Measurements from ENCODE around the gene STAMBP. TPM values are rescaled to one million over a fixed set of nuclear protein-coding genes. Genes with fewer than 3 reads are reported as not detected.

The STAMBP gene
- total and polyA plus RNA-seq, 2 of the 13 experiments (the other 11 are each of a cell fraction or from before 2014, with no cell fraction given) = 49.6 to 53.2 TPM

DNA sequence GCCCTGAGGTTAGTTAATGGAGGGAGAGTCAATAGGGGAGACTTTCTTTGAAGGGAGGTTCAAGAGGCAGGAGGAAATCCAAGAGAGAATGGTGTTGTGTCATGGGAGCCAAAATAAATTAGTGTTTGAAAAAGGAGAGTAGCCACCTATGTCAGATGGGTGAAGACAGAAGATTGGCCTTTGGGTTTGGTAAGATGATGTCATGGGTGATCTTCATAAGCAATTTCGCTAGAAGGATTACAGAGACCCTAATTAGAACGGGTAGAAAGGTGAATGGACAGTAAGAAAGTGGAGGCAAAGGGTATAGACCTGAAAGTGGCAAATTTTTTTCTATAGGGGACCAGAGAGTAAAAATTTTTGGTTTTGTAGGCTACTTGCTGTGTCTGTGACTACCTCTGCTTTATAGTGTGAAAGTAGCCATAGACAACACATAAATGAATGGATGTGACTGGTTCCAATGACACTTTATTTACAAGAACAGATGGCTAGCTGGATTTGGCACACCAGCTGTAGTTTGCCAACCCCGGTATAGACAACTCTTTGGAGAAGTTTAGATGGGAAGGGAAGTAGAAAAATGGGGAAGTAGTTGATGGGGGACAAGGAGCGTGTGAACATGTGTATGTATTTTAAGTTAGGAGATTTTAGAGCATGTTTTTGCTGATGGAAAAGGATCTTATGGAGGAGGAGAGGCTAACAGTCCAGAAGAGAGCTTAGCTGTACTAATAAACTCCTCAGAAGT is 9.3 kb downstream of the STAMBP start:
- peaks cover 1 to 27% of the 10 kb centered on the region in 2 experiments; a peak in 4 of 5 replicates for H3K36me3 ChIP-seq (replicated peaks in 1 of 2; ENCODE audit: control insufficient read depth in 1 of 2, insufficient read depth in 2 of 2, low read length in 2 of 2)

GRCh38 chr2:73838889-73839534 is 10.3 kb downstream of the STAMBP start:
- Histone ChIP-seq H3K36me3 (replicated peaks in 1 of 2; ENCODE audit: control insufficient read depth in 1 of 2, insufficient read depth in 2 of 2, low read length in 2 of 2) (peaks cover 0 to 22% of the 10 kb centered on the region in 2 experiments; a peak in 4 of 5 replicates), H2AFZ (ENCODE audit: low read length) (no peak overlapping the region), H3K9me3 (ENCODE audit: low read length) (no peaks in the 10 kb centered on the region), H3K9ac (ENCODE audit: insufficient read depth, low read depth, low read length) (no peak overlapping the region), H3K4me3 (replicated peaks in 1 of 3; ENCODE audit: insufficient read depth in 1 of 3, low read depth in 2 of 3, low read length in 3 of 3) (no peak overlapping the region), H3K79me2 (ENCODE audit: insufficient read depth, low read length) (no peaks in the 10 kb centered on the region), H3K4me2 (ENCODE audit: low read depth, low read length) (no peak overlapping the region), H3K4me1 (ENCODE audit: insufficient read depth, low read length) (peaks cover 26% of the 10 kb centered on the region), H4K20me1 (ENCODE audit: insufficient read depth, low read length) (0 out of 2 replicates have a peak, but pooled peaks cover 3% of the 10 kb centered on the region), H3K27ac (ENCODE audit: extremely low read length, insufficient read depth, low read length) (no peak overlapping the region), H3K27me3 (ENCODE audit: control insufficient read depth in 1 of 2, insufficient read depth in 2 of 2, low read length in 2 of 2) (no peaks in the 10 kb centered on the region)
- intact Hi-C loops (cut with micrococcal nuclease; ENCODE audit: unreplicated experiment) = no loop called here
- TF ChIP-seq ZNF652 (CRISPR knock-in tag; IDR thresholded peaks at IDR 0.05; ENCODE audit: borderline replicate concordance, low read depth) (no peak), ZNF468 (CRISPR knock-in tag; IDR thresholded peaks at IDR 0.05) (no peak), PCBP1 (IDR thresholded peaks at IDR 0.05; ENCODE audit: borderline replicate concordance, low read depth, low read length) (no peak), ZNF513 (CRISPR knock-in tag; conservative IDR thresholded peaks at IDR 0.05) (no peak), ZNF205 (CRISPR knock-in tag; IDR thresholded peaks at IDR 0.05) (no peak)
- TF ChIP-seq, protein P1, sequence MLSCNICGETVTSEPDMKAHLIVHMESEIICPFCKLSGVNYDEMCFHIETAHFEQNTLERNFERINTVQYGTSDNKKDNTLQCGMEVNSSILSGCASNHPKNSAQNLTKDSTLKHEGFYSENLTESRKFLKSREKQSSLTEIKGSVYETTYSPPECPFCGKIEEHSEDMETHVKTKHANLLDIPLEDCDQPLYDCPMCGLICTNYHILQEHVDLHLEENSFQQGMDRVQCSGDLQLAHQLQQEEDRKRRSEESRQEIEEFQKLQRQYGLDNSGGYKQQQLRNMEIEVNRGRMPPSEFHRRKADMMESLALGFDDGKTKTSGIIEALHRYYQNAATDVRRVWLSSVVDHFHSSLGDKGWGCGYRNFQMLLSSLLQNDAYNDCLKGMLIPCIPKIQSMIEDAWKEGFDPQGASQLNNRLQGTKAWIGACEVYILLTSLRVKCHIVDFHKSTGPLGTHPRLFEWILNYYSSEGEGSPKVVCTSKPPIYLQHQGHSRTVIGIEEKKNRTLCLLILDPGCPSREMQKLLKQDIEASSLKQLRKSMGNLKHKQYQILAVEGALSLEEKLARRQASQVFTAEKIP (CRISPR knock-in tag; IDR thresholded peaks at IDR 0.05; ENCODE audit: borderline replicate concordance) = no peak
- TF ChIP-seq, protein P2, sequence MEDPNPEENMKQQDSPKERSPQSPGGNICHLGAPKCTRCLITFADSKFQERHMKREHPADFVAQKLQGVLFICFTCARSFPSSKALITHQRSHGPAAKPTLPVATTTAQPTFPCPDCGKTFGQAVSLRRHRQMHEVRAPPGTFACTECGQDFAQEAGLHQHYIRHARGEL (CRISPR knock-in tag; IDR thresholded peaks at IDR 0.05) = no peak
- FAIRE-seq = no peak
- CTCF ChIA-PET (ENCODE audit: low intra/inter-chr PET ratio, low total read pairs) = interaction anchor here (1.6 kb wide), 1 partner anchor 15 kb away, joined by 4 read pairs; no protein-coding TSS in a partner anchor
- in situ Hi-C loops (cut with HindIII; ENCODE audit: extremely low pct_ligation_motif_present, low pct_unique_long_range_greater_than_20kb) = loop anchor here (25.0 kb wide), 1 partner anchor 298 kb away; the partner anchor contains the start of gene BOLA3
- no peak for DNase-seq (ENCODE audit: low spot score)
- no TSS peak for BruUV-seq (replicated peaks)
- WGBS (ENCODE audit: low lambda C conversion rate) = 88% methylated on average over 2 of the region's 2 CpGs
- ATAC-seq = no peak
- POLR2A ChIA-PET = interaction anchor here (2.4 kb wide), 1 partner anchor 10 kb away, joined by 15 read pairs; the partner anchor contains the start of gene STAMBP

More for the DNA sequence above, 9.3 kb downstream of the STAMBP start:
- Histone ChIP-seq H3K9me3 (ENCODE audit: low read length) (no peaks in the 10 kb centered on the region), H4K20me1 (ENCODE audit: insufficient read depth, low read length) (0 out of 2 replicates have a peak, but pooled peaks cover 3% of the 10 kb centered on the region), H3K4me2 (ENCODE audit: low read depth, low read length) (no peak overlapping the region), H3K9ac (ENCODE audit: insufficient read depth, low read depth, low read length) (no peak overlapping the region), H3K79me2 (ENCODE audit: insufficient read depth, low read length) (no peaks in the 10 kb centered on the region), H3K27ac (ENCODE audit: extremely low read length, insufficient read depth, low read length) (no peak overlapping the region), H2AFZ (ENCODE audit: low read length) (no peak overlapping the region), H3K27me3 (ENCODE audit: control insufficient read depth in 1 of 2, insufficient read depth in 2 of 2, low read length in 2 of 2) (no peaks in the 10 kb centered on the region), H3K4me1 (ENCODE audit: insufficient read depth, low read length) (peaks cover 19% of the 10 kb centered on the region), H3K4me3 (replicated peaks in 1 of 3; ENCODE audit: insufficient read depth in 1 of 3, low read depth in 2 of 3, low read length in 3 of 3) (no peak overlapping the region)
- ChIA-PET POLR2A (interaction anchor here (2.4 kb wide), 1 partner anchor 9 kb away, joined by 15 read pairs; the partner anchor contains the start of gene STAMBP), CTCF (ENCODE audit: low intra/inter-chr PET ratio, low total read pairs) (no interaction called here)
- no peak for DNase-seq (ENCODE audit: low spot score)
- ATAC-seq = no peak
- TF ChIP-seq ARHGAP35 (CRISPR knock-in tag; IDR thresholded peaks at IDR 0.05; ENCODE audit: borderline replicate concordance) = no peak
- TF ChIP-seq ATF7 (IDR thresholded peaks at IDR 0.05) = peak; percentile 87
- TF ChIP-seq ATF7 (CRISPR knock-in tag; IDR thresholded peaks at IDR 0.05) = no peak
- intact Hi-C loops (cut with micrococcal nuclease; ENCODE audit: unreplicated experiment) = no loop called here
- WGBS (ENCODE audit: low lambda C conversion rate) = 95% methylated on average over 4 of the region's 4 CpGs
- in situ Hi-C loops (cut with HindIII; ENCODE audit: extremely low pct_ligation_motif_present, low pct_unique_long_range_greater_than_20kb) = loop anchor here (25.0 kb wide), 1 partner anchor 299 kb away; the partner anchor contains the start of gene BOLA3
- no peak for FAIRE-seq
- BruUV-seq (replicated peaks) = no TSS peak
